Hepatocyte (in vitro differentiated cells): ENCODE data around the gene ERI2. TPM values are rescaled to one million over a fixed set of nuclear protein-coding genes. Genes with fewer than 3 reads are reported as not detected.

Experiments
- DNase-seq: peaks from one replicate; pipeline ENCODE4 v3.0.0-alpha.2; 2016; ENCODE audit warnings: low spot score
- H2AFZ ChIP-seq: fragments of 200-600 bp; sonication (generic); 2 replicates; pipeline ENCODE4 v1.6.0; 2016; ENCODE audit warnings: antibody characterized with exemption, mild to moderate bottlenecking
- H3K27ac ChIP-seq: fragments of 200-600 bp; sonication (generic); 2 replicates; pipeline ENCODE4 v1.5.1; 2016; ENCODE audit warnings: mild to moderate bottlenecking
- H3K27me3 ChIP-seq: fragments of 200-600 bp; sonication (generic); 2 replicates; pipeline ENCODE4 v1.6.1; 2016
- H3K36me3 ChIP-seq: fragments of 200-600 bp; sonication (generic); replicated peaks from 2 replicates; pipeline ENCODE4 v1.5.1; 2016; ENCODE audit warnings: low read depth; ENCODE audit not compliant: insufficient read depth
- H3K4me1 ChIP-seq: fragments of 200-600 bp; sonication (generic); 2 replicates; pipeline ENCODE4 v1.5.1; 2016; ENCODE audit warnings: mild to moderate bottlenecking, moderate library complexity; ENCODE audit not compliant: insufficient read depth
- H3K4me2 ChIP-seq: fragments of 200-600 bp; sonication (generic); 2 replicates; pipeline ENCODE4 v1.6.0; 2016
- H3K4me3 ChIP-seq: fragments of 200-600 bp; sonication (generic); 2 replicates; pipeline ENCODE4 v1.5.1; 2016; ENCODE audit warnings: mild to moderate bottlenecking
- H3K79me2 ChIP-seq: fragments of 200-600 bp; sonication (generic); 2 replicates; pipeline ENCODE4 v1.6.0; 2017; ENCODE audit warnings: mild to moderate bottlenecking
- H3K9me2 ChIP-seq: fragments of 200-600 bp; sonication (generic); replicated peaks from 2 replicates; pipeline ENCODE4 v1.6.0; 2017; ENCODE audit warnings: mild to moderate bottlenecking; ENCODE audit not compliant: insufficient read depth
- H3K9me3 ChIP-seq: fragments of 200-600 bp; sonication (generic); 2 replicates; pipeline ENCODE4 v1.5.1; 2016; ENCODE audit warnings: low read depth, mild to moderate bottlenecking
- H4K20me1 ChIP-seq: fragments of 200-600 bp; sonication (generic); 2 replicates; pipeline ENCODE4 v1.6.0; 2016; ENCODE audit warnings: mild to moderate bottlenecking; ENCODE audit not compliant: insufficient read depth, poor library complexity, severe bottlenecking
- CTCF ChIP-seq: fragments of 200-600 bp; sonication (generic); IDR thresholded peaks from 2 replicates; pipeline ENCODE4 v1.5.1; 2016; ENCODE audit warnings: antibody characterized with exemption, mild to moderate bottlenecking; ENCODE audit not compliant: poor library complexity
- EZH2 ChIP-seq: fragments of 200-600 bp; sonication (generic); IDR thresholded peaks from 2 replicates; pipeline ENCODE4 v1.6.1; 2016; ENCODE audit warnings: antibody characterized with exemption, mild to moderate bottlenecking, borderline replicate concordance
- EZH2phosphoT487 ChIP-seq: fragments of 200-600 bp; sonication (generic); IDR thresholded peaks from one replicate; pipeline ENCODE4 v1.6.1; 2018; ENCODE audit warnings: antibody characterized with exemption, mild to moderate bottlenecking, low read depth, moderate library complexity; ENCODE audit not compliant: unreplicated experiment, severe bottlenecking
- WGBS: methylation state at CpG from one replicate; pipeline ENCODE4 v1.1.6; 2016; ENCODE audit warnings: low lambda C conversion rate; ENCODE audit errors: missing lambda C conversion rate; 5-methylcytosine and 5-hydroxymethylcytosine counted together
- polyA plus RNA-seq: library from polyadenylated mRNA; unstranded; fragments of >200 nt; fragmentation: Nextera tagmentation; extraction: Ambion mirVana; gene quantifications from 2 replicates; pipeline ENCODE4 v1.2.1, GENCODE V29; 2016
- total RNA-seq: library from RNA; depleted of rRNA; stranded (reverse); fragments of >200 nt; gene quantifications from 2 replicates; pipeline ENCODE4 v1.2.3, GENCODE V29; 2014

Gene ERI2
- total and polyA plus RNA-seq, 2 experiments from 2014 or later = 6.9 to 26.9 TPM

DNA sequence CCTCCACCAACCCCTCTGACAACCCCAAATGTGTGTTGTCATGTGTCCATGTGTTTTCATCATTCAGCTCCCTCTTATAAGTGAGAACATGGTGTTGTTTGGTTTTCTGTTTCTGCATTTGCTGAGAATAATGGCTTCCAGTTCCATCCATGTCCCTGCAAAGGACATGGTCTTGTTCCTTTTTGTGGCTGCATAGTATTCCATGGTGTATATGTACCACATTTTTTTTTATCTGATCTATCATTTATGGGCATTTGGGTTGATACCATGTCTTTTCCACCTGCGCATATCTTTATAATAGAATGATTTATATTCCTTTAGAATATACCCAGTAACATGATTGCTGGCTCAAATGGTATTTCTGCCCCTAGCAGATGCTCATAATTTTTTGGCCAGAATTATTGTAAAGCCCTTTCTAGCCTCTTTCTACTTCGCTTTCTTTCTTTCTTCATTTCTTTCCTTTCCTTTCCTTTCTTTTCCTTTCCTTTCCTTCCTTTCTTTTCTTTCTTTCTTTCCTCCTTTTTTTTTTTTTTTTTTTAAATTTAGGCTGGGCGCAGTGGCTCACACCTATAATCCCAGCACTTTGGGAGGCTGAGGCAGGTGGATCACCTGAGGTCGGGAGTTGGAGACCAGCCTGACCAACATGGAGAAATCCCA lies 12.8 kb upstream of the ERI2 start:
- Histone ChIP-seq H3K9me3 (no peaks in the 10 kb centered on the region), H4K20me1 (no peaks in the 10 kb centered on the region), H3K4me2 (no peak overlapping the region), H3K27ac (no peak overlapping the region), H3K36me3 (no peaks in the 10 kb centered on the region), H3K4me1 (no peaks in the 10 kb centered on the region), H3K27me3 (no peaks in the 10 kb centered on the region), H3K79me2 (no peaks in the 10 kb centered on the region), H3K9me2 (no peaks in the 10 kb centered on the region), H2AFZ (no peak overlapping the region), H3K4me3 (no peak overlapping the region)
- TF ChIP-seq EZH2 (no peak), EZH2phosphoT487 (no peak), CTCF (no peak)
- DNase-seq = no peak
- WGBS = 89% methylated on average over 4 of the region's 4 CpGs

DNA sequence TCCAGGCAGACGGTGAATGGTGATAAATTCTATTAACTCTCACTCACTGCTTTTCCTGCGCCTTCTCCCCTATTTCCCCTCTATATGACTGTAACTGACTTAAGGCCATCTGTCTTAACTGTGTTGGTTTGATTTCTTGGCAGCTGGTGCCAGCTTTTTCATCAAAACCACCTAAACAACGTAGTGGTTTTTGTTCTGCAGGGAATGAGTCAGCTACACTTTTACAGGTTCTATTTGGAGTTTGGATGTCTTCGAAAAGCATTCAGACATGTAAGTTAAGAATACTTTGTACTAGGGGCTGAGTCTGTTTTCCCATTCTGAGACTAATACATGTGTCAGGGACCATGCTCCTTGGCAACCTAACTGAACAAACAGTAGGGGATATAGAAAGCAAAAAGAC lies 8.5 kb upstream of the ERI2 start:
- H3K4me1 ChIP-seq = no peaks in the 10 kb centered on the region
- no peaks in the 10 kb centered on the region for H4K20me1 ChIP-seq
- H3K9me2 ChIP-seq = no peaks in the 10 kb centered on the region
- no peaks in the 10 kb centered on the region for H3K9me3 ChIP-seq
- no peak overlapping the region for H3K27ac ChIP-seq
- WGBS = 84% methylated on average over 4 of the region's 4 CpGs
- H3K4me3 ChIP-seq = no peak overlapping the region
- H3K79me2 ChIP-seq = no peaks in the 10 kb centered on the region
- TF ChIP-seq EZH2phosphoT487 = no peak
- TF ChIP-seq CTCF = no peak
- no peak for TF ChIP-seq EZH2
- H2AFZ ChIP-seq = no peak overlapping the region
- no peaks in the 10 kb centered on the region for H3K36me3 ChIP-seq
- H3K4me2 ChIP-seq = no peak overlapping the region
- H3K27me3 ChIP-seq = no peaks in the 10 kb centered on the region
- DNase-seq = no peak

DNA sequence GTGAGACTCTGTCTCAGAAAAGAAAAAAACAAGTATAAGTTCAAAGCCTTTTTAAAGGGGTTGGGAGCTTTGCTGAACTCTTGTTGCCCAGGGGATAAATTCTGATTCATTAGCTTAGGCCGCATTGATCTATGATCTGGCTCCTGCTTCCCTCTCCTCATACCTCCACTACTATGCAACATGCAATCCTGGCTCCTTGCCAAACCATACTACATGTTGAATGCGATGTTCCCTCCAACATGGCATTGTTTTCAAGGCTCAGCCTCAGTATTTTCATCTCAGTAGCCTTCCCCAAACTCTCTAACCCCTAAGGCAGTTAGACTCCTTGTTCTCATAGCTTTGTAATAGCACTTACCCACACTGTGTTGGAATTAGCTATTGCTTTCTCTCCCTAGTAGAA lies 6.2 kb upstream of the ERI2 start:
- no peaks in the 10 kb centered on the region for H3K27me3 ChIP-seq
- H3K9me3 ChIP-seq = no peaks in the 10 kb centered on the region
- H3K27ac ChIP-seq = no peak overlapping the region
- H3K4me3 ChIP-seq = no peak overlapping the region
- H3K36me3 ChIP-seq = no peaks in the 10 kb centered on the region
- H2AFZ ChIP-seq = no peak overlapping the region
- no peak overlapping the region for H3K4me2 ChIP-seq
- no peaks in the 10 kb centered on the region for H3K4me1 ChIP-seq
- no peaks in the 10 kb centered on the region for H3K9me2 ChIP-seq
- 84% methylated on average over 2 of the region's 2 CpGs for WGBS
- DNase-seq = no peak
- no peaks in the 10 kb centered on the region for H3K79me2 ChIP-seq
- TF ChIP-seq CTCF = no peak
- no peak for TF ChIP-seq EZH2
- no peak for TF ChIP-seq EZH2phosphoT487
- H4K20me1 ChIP-seq = no peaks in the 10 kb centered on the region
